ENCODE results near the gene MIA.

- TF ChIP-seq CTCF (IDR thresholded peaks at IDR 0.05) (no peak), POLR2A (IDR thresholded peaks at IDR 0.05; ENCODE audit: low read depth) (no peak), POLR2AphosphoS5 (IDR thresholded peaks at IDR 0.05) (no peak)
Measured at GRCh38 chr19:40752257-40752781, 23.0 kb upstream of the MIA start.
